Measurements from ENCODE around the gene HOXD4.

DNA sequence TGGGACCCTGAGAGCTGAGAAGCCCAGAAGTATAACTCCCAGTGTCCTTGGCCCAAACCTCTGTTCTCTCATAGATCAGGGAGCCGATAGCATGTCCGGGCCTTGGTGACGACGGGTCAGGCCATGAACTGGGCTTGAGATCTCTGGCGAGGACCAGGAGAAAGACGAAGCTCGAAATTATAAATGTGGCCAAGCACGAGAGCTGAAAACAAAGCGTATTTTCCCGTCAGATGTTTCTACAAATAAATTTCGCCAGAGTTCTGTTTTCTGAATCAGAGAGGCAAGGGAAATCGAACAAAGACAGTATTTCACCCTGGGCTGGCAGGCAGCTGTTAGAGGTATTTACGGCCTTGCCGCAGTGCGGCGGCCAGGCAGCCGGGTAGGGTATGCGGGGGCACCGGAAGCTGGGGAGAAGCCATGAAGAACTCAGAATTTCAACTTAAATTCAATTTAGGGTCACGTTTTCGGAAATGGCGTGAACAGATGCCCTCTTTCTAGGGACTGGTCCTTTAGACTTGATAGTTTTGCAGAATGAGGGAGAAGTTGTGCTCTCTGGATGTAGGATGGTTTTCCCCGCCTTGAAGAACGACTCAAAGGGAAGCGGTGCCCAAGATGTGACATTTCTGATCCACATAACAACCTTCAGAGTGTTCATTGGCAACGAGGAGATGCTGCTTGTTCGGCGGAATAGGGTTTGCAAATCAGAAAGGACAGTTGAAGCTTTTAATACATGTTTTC lies 12.3 kb upstream of the HOXD4 start:
- TF ChIP-seq CTCF (IDR thresholded peaks at IDR 0.05; ENCODE audit: low read depth, low read length, poor library complexity, severe bottlenecking) (no peak), EZH2phosphoT487 (IDR thresholded peaks at IDR 0.05; ENCODE audit: borderline replicate concordance, low read length) (no peak)
